Measurements from ENCODE around the gene CNDP1.

The CNDP1 gene

DNA sequence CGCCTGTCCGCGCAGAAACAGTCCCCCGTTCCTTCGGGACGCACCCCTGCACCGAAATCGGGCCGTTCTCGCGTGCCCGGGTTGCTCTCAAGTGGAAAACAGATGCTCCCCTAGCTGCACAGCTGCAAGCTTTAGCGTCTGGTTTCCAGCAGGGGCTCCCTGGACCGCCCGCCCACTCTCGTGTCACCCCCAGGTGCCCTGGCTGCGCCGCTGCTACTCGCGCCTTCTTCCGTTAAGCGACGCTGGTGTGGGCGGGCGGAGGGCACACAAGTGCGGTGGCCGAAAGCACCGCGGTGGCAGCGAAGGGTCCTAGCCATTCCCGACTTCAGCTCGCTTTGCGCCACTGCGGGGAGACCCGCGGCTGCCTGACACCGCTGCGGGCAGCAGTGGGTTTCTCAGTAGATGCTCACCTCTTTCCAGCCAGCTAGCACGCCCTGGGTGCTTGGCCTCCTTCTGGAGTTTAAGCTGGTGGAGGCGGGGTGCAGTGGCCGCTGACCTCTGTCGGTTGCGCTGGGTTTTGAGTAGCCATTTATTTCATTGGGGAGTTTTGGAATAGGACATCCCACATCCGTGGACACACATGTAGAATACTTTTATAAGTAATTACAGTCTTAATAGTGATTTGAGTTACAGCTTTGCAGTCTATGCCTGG is 64.2 kb downstream of the CNDP1 start (continued):
- TF ChIP-seq, protein P1, sequence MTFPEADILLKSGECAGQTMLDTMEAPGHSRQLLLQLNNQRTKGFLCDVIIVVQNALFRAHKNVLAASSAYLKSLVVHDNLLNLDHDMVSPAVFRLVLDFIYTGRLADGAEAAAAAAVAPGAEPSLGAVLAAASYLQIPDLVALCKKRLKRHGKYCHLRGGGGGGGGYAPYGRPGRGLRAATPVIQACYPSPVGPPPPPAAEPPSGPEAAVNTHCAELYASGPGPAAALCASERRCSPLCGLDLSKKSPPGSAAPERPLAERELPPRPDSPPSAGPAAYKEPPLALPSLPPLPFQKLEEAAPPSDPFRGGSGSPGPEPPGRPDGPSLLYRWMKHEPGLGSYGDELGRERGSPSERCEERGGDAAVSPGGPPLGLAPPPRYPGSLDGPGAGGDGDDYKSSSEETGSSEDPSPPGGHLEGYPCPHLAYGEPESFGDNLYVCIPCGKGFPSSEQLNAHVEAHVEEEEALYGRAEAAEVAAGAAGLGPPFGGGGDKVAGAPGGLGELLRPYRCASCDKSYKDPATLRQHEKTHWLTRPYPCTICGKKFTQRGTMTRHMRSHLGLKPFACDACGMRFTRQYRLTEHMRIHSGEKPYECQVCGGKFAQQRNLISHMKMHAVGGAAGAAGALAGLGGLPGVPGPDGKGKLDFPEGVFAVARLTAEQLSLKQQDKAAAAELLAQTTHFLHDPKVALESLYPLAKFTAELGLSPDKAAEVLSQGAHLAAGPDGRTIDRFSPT (tag by site-specific recombination; IDR thresholded peaks at IDR 0.05), result peak; percentile 53
- TF ChIP-seq TCF7L2 (IDR thresholded peaks at IDR 0.05; ENCODE audit: borderline replicate concordance, low read depth, low read length), result no peak
- TF ChIP-seq ZFP3 (tag by site-specific recombination; IDR thresholded peaks at IDR 0.05; ENCODE audit: low read depth), result no peak
- TF ChIP-seq IKZF3 (tag by site-specific recombination; IDR thresholded peaks at IDR 0.05), result no peak
- no peak for TF ChIP-seq ZNF670 (tag by site-specific recombination; IDR thresholded peaks at IDR 0.05; ENCODE audit: low read depth)
- TF ChIP-seq KLF7 (tag by site-specific recombination; IDR thresholded peaks at IDR 0.05; ENCODE audit: borderline replicate concordance), result no peak
- TF ChIP-seq ZNF10 (tag by site-specific recombination; IDR thresholded peaks at IDR 0.05), result no peak
- no peak for TF ChIP-seq ZNF596 (tag by site-specific recombination; IDR thresholded peaks at IDR 0.05)
- TF ChIP-seq ZNF366 (tag by site-specific recombination; conservative IDR thresholded peaks at IDR 0.05), result no peak
- TF ChIP-seq GFI1B (tag by site-specific recombination; IDR thresholded peaks at IDR 0.05), result no peak
- TF ChIP-seq ZBTB17 (tag by site-specific recombination; IDR thresholded peaks at IDR 0.05), result no peak
- TF ChIP-seq ZFP41 (tag by site-specific recombination; IDR thresholded peaks at IDR 0.05; ENCODE audit: borderline replicate concordance), result no peak
- TF ChIP-seq ZNF37A (tag by site-specific recombination; IDR thresholded peaks at IDR 0.05), result no peak
- no peak for TF ChIP-seq HOXD13 (CRISPR knock-in tag; IDR thresholded peaks at IDR 0.05; ENCODE audit: borderline replicate concordance)
- TF ChIP-seq, protein P2, sequence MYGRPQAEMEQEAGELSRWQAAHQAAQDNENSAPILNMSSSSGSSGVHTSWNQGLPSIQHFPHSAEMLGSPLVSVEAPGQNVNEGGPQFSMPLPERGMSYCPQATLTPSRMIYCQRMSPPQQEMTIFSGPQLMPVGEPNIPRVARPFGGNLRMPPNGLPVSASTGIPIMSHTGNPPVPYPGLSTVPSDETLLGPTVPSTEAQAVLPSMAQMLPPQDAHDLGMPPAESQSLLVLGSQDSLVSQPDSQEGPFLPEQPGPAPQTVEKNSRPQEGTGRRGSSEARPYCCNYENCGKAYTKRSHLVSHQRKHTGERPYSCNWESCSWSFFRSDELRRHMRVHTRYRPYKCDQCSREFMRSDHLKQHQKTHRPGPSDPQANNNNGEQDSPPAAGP (tag by site-specific recombination; IDR thresholded peaks at IDR 0.05), result no peak
- TF ChIP-seq ZNF660 (tag by site-specific recombination; IDR thresholded peaks at IDR 0.05), result no peak
- TF ChIP-seq ZSCAN23 (tag by site-specific recombination; IDR thresholded peaks at IDR 0.05), result no peak
- TF ChIP-seq KLF8 (tag by site-specific recombination; IDR thresholded peaks at IDR 0.05), result no peak
- TF ChIP-seq ZNF335 (tag by site-specific recombination; conservative IDR thresholded peaks at IDR 0.05), result peak; percentile 96
- TF ChIP-seq, protein P3, sequence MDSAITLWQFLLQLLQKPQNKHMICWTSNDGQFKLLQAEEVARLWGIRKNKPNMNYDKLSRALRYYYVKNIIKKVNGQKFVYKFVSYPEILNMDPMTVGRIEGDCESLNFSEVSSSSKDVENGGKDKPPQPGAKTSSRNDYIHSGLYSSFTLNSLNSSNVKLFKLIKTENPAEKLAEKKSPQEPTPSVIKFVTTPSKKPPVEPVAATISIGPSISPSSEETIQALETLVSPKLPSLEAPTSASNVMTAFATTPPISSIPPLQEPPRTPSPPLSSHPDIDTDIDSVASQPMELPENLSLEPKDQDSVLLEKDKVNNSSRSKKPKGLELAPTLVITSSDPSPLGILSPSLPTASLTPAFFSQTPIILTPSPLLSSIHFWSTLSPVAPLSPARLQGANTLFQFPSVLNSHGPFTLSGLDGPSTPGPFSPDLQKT (IDR thresholded peaks at IDR 0.05; ENCODE audit: borderline replicate concordance, low read depth, low read length), result no peak
- no peak for TF ChIP-seq ZNF302 (tag by site-specific recombination; IDR thresholded peaks at IDR 0.05; ENCODE audit: low read depth)
- no peak for TF ChIP-seq MEIS1 (CRISPR knock-in tag; IDR thresholded peaks at IDR 0.05; ENCODE audit: borderline replicate concordance)
- TF ChIP-seq, protein P4, sequence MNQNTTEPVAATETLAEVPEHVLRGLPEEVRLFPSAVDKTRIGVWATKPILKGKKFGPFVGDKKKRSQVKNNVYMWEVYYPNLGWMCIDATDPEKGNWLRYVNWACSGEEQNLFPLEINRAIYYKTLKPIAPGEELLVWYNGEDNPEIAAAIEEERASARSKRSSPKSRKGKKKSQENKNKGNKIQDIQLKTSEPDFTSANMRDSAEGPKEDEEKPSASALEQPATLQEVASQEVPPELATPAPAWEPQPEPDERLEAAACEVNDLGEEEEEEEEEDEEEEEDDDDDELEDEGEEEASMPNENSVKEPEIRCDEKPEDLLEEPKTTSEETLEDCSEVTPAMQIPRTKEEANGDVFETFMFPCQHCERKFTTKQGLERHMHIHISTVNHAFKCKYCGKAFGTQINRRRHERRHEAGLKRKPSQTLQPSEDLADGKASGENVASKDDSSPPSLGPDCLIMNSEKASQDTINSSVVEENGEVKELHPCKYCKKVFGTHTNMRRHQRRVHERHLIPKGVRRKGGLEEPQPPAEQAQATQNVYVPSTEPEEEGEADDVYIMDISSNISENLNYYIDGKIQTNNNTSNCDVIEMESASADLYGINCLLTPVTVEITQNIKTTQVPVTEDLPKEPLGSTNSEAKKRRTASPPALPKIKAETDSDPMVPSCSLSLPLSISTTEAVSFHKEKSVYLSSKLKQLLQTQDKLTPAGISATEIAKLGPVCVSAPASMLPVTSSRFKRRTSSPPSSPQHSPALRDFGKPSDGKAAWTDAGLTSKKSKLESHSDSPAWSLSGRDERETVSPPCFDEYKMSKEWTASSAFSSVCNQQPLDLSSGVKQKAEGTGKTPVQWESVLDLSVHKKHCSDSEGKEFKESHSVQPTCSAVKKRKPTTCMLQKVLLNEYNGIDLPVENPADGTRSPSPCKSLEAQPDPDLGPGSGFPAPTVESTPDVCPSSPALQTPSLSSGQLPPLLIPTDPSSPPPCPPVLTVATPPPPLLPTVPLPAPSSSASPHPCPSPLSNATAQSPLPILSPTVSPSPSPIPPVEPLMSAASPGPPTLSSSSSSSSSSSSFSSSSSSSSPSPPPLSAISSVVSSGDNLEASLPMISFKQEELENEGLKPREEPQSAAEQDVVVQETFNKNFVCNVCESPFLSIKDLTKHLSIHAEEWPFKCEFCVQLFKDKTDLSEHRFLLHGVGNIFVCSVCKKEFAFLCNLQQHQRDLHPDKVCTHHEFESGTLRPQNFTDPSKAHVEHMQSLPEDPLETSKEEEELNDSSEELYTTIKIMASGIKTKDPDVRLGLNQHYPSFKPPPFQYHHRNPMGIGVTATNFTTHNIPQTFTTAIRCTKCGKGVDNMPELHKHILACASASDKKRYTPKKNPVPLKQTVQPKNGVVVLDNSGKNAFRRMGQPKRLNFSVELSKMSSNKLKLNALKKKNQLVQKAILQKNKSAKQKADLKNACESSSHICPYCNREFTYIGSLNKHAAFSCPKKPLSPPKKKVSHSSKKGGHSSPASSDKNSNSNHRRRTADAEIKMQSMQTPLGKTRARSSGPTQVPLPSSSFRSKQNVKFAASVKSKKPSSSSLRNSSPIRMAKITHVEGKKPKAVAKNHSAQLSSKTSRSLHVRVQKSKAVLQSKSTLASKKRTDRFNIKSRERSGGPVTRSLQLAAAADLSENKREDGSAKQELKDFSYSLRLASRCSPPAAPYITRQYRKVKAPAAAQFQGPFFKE (tag by site-specific recombination; IDR thresholded peaks at IDR 0.05; ENCODE audit: borderline replicate concordance), result no peak
- TF ChIP-seq GLI2 (tag by site-specific recombination; IDR thresholded peaks at IDR 0.05; ENCODE audit: borderline replicate concordance, low read depth), result no peak
- TF ChIP-seq, protein P5, sequence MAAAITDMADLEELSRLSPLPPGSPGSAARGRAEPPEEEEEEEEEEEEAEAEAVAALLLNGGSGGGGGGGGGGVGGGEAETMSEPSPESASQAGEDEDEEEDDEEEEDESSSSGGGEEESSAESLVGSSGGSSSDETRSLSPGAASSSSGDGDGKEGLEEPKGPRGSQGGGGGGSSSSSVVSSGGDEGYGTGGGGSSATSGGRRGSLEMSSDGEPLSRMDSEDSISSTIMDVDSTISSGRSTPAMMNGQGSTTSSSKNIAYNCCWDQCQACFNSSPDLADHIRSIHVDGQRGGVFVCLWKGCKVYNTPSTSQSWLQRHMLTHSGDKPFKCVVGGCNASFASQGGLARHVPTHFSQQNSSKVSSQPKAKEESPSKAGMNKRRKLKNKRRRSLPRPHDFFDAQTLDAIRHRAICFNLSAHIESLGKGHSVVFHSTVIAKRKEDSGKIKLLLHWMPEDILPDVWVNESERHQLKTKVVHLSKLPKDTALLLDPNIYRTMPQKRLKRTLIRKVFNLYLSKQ (tag by site-specific recombination; IDR thresholded peaks at IDR 0.05; ENCODE audit: borderline replicate concordance), result no peak
- no peak for TF ChIP-seq ZNF610 (tag by site-specific recombination; IDR thresholded peaks at IDR 0.05; ENCODE audit: borderline replicate concordance)
- no peak for TF ChIP-seq ZNF777 (tag by site-specific recombination; IDR thresholded peaks at IDR 0.05; ENCODE audit: borderline replicate concordance)
- TF ChIP-seq GLIS1 (tag by site-specific recombination; IDR thresholded peaks at IDR 0.05), result 0 out of 2 replicates have a peak, but pooled peaks have one; percentile 15
- no peak for TF ChIP-seq ZNF473 (tag by site-specific recombination; IDR thresholded peaks at IDR 0.05)
- TF ChIP-seq SP2 (tag by site-specific recombination; IDR thresholded peaks at IDR 0.05), result peak; percentile 35

All from HEK293 (cell line).